ENCODE measurements around the gene TSPO. TPM values are rescaled to one million over a fixed set of nuclear protein-coding genes. Genes with fewer than 3 reads are reported as not detected.
A peak's percentile ranks its signal among the peaks of the same experiment; 100 is the strongest.

TSPO gene
- total and polyA plus RNA-seq, 9 of the 15 experiments (the other 6 are each of a cell fraction or from before 2014, with no cell fraction given) = 4.9 to 126 (median 25.3) TPM

- no peaks in the 10 kb centered on the region for H3K27me3 ChIP-seq (ENCODE audit: control insufficient read depth in 2 of 2, insufficient read depth in 2 of 2, low read length in 2 of 2)
- FAIRE-seq = no peak
- peaks cover 8 to 37% of the 10 kb centered on the region in 2 experiments; a peak in 4 of 5 replicates for H3K4me1 ChIP-seq (replicated peaks in 1 of 2; ENCODE audit: control insufficient read depth in 2 of 2, insufficient read depth in 2 of 2, low read length in 2 of 2)
- H3K9ac ChIP-seq (ENCODE audit: insufficient read depth in 1 of 2, low read depth in 2 of 2, low read length in 2 of 2) = peak overlapping the region in 1 of 2 experiments; percentile 71; a peak in 2 of 4 replicates
- DNase-seq (ENCODE audit: extremely low read depth in 1 of 4, low spot score in 3 of 4) = no peak
- H4K20me1 ChIP-seq (replicated peaks; ENCODE audit: control insufficient read depth, insufficient read depth, low read length) = no peaks in the 10 kb centered on the region
- H3K4me3 ChIP-seq = no peak overlapping the region
- in situ Hi-C loops (cut with MboI) = no loop called here
- H3K9me3 ChIP-seq (replicated peaks; ENCODE audit: control insufficient read depth, insufficient read depth, low read depth, low read length) = no peaks in the 10 kb centered on the region
- ChIA-PET CTCF (ENCODE audit: low intra/inter-chr PET ratio) (no interaction called here), POLR2A (no interaction called here)
- no peak overlapping the region for H3K4me2 ChIP-seq (ENCODE audit: insufficient read depth, low read length)
- H3K9me1 ChIP-seq (ENCODE audit: control insufficient read depth, insufficient read depth, low read length) = no peaks in the 10 kb centered on the region
- intact Hi-C loops (cut with micrococcal nuclease) = no loop called here
- BruUV-seq (replicated peaks) = no TSS peak
- no peak for ATAC-seq
- WGBS (ENCODE audit: insufficient coverage, low coverage, missing lambda C conversion rate) = 28% methylated on average over 9 of the region's 16 CpGs
- TF ChIP-seq SPI1 (IDR thresholded peaks at IDR 0.05; ENCODE audit: borderline replicate concordance, low read depth, low read length) (0 out of 2 replicates have a peak, but pooled peaks have one; percentile 20), PHF8 (IDR thresholded peaks at IDR 0.05; ENCODE audit: borderline replicate concordance, low read length) (no peak)
- peaks cover 26% of the 10 kb centered on the region; the same call in 2 of the 3 replicates for H3K36me3 ChIP-seq (ENCODE audit: control insufficient read depth, insufficient read depth, low read length)
- H2AFZ ChIP-seq (ENCODE audit: low read depth, low read length) = no peak overlapping the region
- no peaks in the 10 kb centered on the region for H3K79me2 ChIP-seq (ENCODE audit: control insufficient read depth, insufficient read depth, low read length)
- no peak overlapping the region for H3K27ac ChIP-seq (ENCODE audit: extremely low read depth, low read depth, low read length)
Measured at GRCh38 chr22:43129426-43130425, 21.6 kb upstream of the TSPO start.
